ENCODE results near the gene THUMPD2.

- TF ChIP-seq FOXM1 (IDR thresholded peaks at IDR 0.05; ENCODE audit: borderline replicate concordance) = no peak
- no peak for TF ChIP-seq SP1 (IDR thresholded peaks at IDR 0.05)
- TF ChIP-seq NFRKB (IDR thresholded peaks at IDR 0.05) = no peak
- no peak for TF ChIP-seq PKNOX1 (IDR thresholded peaks at IDR 0.05)
- TF ChIP-seq SUZ12 (IDR thresholded peaks at IDR 0.05) = no peak
- TF ChIP-seq FOXA1 (IDR thresholded peaks at IDR 0.05) = no peak
- no peak for TF ChIP-seq L3MBTL2 (conservative IDR thresholded peaks at IDR 0.05)
- no peak for TF ChIP-seq ZNF384 (IDR thresholded peaks at IDR 0.05)
- TF ChIP-seq HDGF (IDR thresholded peaks at IDR 0.05; ENCODE audit: borderline replicate concordance) = no peak
- TF ChIP-seq BHLHE40 (IDR thresholded peaks at IDR 0.05; ENCODE audit: borderline replicate concordance) = no peak
- TF ChIP-seq CTBP1 (IDR thresholded peaks at IDR 0.05; ENCODE audit: borderline replicate concordance) = no peak
- no peak for TF ChIP-seq FOXK2 (IDR thresholded peaks at IDR 0.05)
- TF ChIP-seq ELF4 (IDR thresholded peaks at IDR 0.05) = no peak
- TF ChIP-seq ARNT (IDR thresholded peaks at IDR 0.05) = no peak
Measured at GRCh38 chr2:39715822-39716221, 63.2 kb downstream of the THUMPD2 start.

All from HEK293T (cell line).